ENCODE results near the gene TPGS2.

TPGS2 gene

GRCh38 chr18:36780748-36781147 lies 48.1 kb downstream of the TPGS2 start:
- no peak overlapping the region for H3K27ac ChIP-seq
- no peak overlapping the region for H3K4me3 ChIP-seq
- H3K9me3 ChIP-seq (ENCODE audit: low read depth, low read length): no peaks in the 10 kb centered on the region
- H3K9ac ChIP-seq (ENCODE audit: insufficient read length): no peak overlapping the region
- TF ChIP-seq POLR2AphosphoS5 (IDR thresholded peaks at IDR 0.05; ENCODE audit: borderline replicate concordance, low read depth, low read length) (no peak), FOXP2 (optimal IDR thresholded peaks at IDR 0.05; ENCODE audit: control extremely low read depth, extremely low read length, insufficient read depth) (no peak)
- DNase-seq (ENCODE audit: low read depth, low spot score): no peak
- no peaks in the 10 kb centered on the region for H3K36me3 ChIP-seq (ENCODE audit: insufficient read depth, low read length)

- Histone ChIP-seq H3K4me3 (no peak overlapping the region), H3K36me3 (ENCODE audit: insufficient read depth, low read length) (no peaks in the 10 kb centered on the region), H3K9me3 (ENCODE audit: low read depth, low read length) (no peaks in the 10 kb centered on the region), H3K9ac (ENCODE audit: insufficient read length) (no peak overlapping the region), H3K27ac (no peak overlapping the region)
- no peak for DNase-seq (ENCODE audit: low read depth, low spot score)
- no peak for TF ChIP-seq POLR2AphosphoS5 (IDR thresholded peaks at IDR 0.05; ENCODE audit: borderline replicate concordance, low read depth, low read length)
- no peak for TF ChIP-seq FOXP2 (optimal IDR thresholded peaks at IDR 0.05; ENCODE audit: control extremely low read depth, extremely low read length, insufficient read depth)
- no peak for TF ChIP-seq EZH2 (IDR thresholded peaks at IDR 0.05)
Observed at GRCh38 chr18:36777566-36777965, 51.2 kb downstream of the TPGS2 start.

GRCh38 chr18:36776650-36777049 lies 52.2 kb downstream of the TPGS2 start:
- Histone ChIP-seq H3K9ac (ENCODE audit: insufficient read length) (no peak overlapping the region), H3K4me3 (no peak overlapping the region), H3K36me3 (ENCODE audit: insufficient read depth, low read length) (no peaks in the 10 kb centered on the region), H3K9me3 (ENCODE audit: low read depth, low read length) (no peaks in the 10 kb centered on the region), H3K27ac (no peak overlapping the region)
- no peak for DNase-seq (ENCODE audit: low read depth, low spot score)
- TF ChIP-seq EZH2 (IDR thresholded peaks at IDR 0.05): no peak
- TF ChIP-seq FOXP2 (optimal IDR thresholded peaks at IDR 0.05; ENCODE audit: control extremely low read depth, extremely low read length, insufficient read depth): no peak
- TF ChIP-seq POLR2AphosphoS5 (IDR thresholded peaks at IDR 0.05; ENCODE audit: borderline replicate concordance, low read depth, low read length): no peak

- Histone ChIP-seq H3K4me3 (no peak overlapping the region), H3K9me3 (ENCODE audit: low read depth, low read length) (no peaks in the 10 kb centered on the region), H3K9ac (ENCODE audit: insufficient read length) (no peak overlapping the region), H3K27ac (no peak overlapping the region), H3K36me3 (ENCODE audit: insufficient read depth, low read length) (no peaks in the 10 kb centered on the region)
- no peak for DNase-seq (ENCODE audit: low read depth, low spot score)
- TF ChIP-seq FOXP2 (optimal IDR thresholded peaks at IDR 0.05; ENCODE audit: control extremely low read depth, extremely low read length, insufficient read depth) (no peak), EZH2 (IDR thresholded peaks at IDR 0.05) (no peak), POLR2AphosphoS5 (IDR thresholded peaks at IDR 0.05; ENCODE audit: borderline replicate concordance, low read depth, low read length) (no peak)
Observed at GRCh38 chr18:36775396-36775795, 53.4 kb downstream of the TPGS2 start.

- TF ChIP-seq EZH2 (IDR thresholded peaks at IDR 0.05) (no peak), POLR2AphosphoS5 (IDR thresholded peaks at IDR 0.05; ENCODE audit: borderline replicate concordance, low read depth, low read length) (no peak), FOXP2 (optimal IDR thresholded peaks at IDR 0.05; ENCODE audit: control extremely low read depth, extremely low read length, insufficient read depth) (no peak)
- H3K27ac ChIP-seq: no peak overlapping the region
- no peak overlapping the region for H3K9ac ChIP-seq (ENCODE audit: insufficient read length)
- H3K9me3 ChIP-seq (ENCODE audit: low read depth, low read length): no peaks in the 10 kb centered on the region
- DNase-seq (ENCODE audit: low read depth, low spot score): no peak
- H3K36me3 ChIP-seq (ENCODE audit: insufficient read depth, low read length): no peaks in the 10 kb centered on the region
- H3K4me3 ChIP-seq: no peak overlapping the region
Observed at GRCh38 chr18:36772241-36772723, 56.5 kb downstream of the TPGS2 start.

GRCh38 chr18:36771245-36771644 lies 57.6 kb downstream of the TPGS2 start:
- peak; percentile 26 for DNase-seq (ENCODE audit: low read depth, low spot score)
- Histone ChIP-seq H3K4me3 (no peak overlapping the region), H3K9ac (ENCODE audit: insufficient read length) (no peak overlapping the region), H3K27ac (no peak overlapping the region), H3K36me3 (ENCODE audit: insufficient read depth, low read length) (no peaks in the 10 kb centered on the region), H3K9me3 (ENCODE audit: low read depth, low read length) (no peaks in the 10 kb centered on the region)
- TF ChIP-seq EZH2 (IDR thresholded peaks at IDR 0.05) (no peak), POLR2AphosphoS5 (IDR thresholded peaks at IDR 0.05; ENCODE audit: borderline replicate concordance, low read depth, low read length) (no peak), FOXP2 (optimal IDR thresholded peaks at IDR 0.05; ENCODE audit: control extremely low read depth, extremely low read length, insufficient read depth) (no peak)

GRCh38 chr18:36770315-36770946 lies 58.4 kb downstream of the TPGS2 start:
- no peak for TF ChIP-seq FOXP2 (optimal IDR thresholded peaks at IDR 0.05; ENCODE audit: control extremely low read depth, extremely low read length, insufficient read depth)
- TF ChIP-seq POLR2AphosphoS5 (IDR thresholded peaks at IDR 0.05; ENCODE audit: borderline replicate concordance, low read depth, low read length): no peak
- TF ChIP-seq EZH2 (IDR thresholded peaks at IDR 0.05): no peak
- H3K27ac ChIP-seq: no peak overlapping the region
- DNase-seq (ENCODE audit: low read depth, low spot score): no peak
- no peaks in the 10 kb centered on the region for H3K9me3 ChIP-seq (ENCODE audit: low read depth, low read length)
- H3K4me3 ChIP-seq: no peak overlapping the region
- no peak overlapping the region for H3K9ac ChIP-seq (ENCODE audit: insufficient read length)
- H3K36me3 ChIP-seq (ENCODE audit: insufficient read depth, low read length): no peaks in the 10 kb centered on the region

- H3K9ac ChIP-seq (ENCODE audit: insufficient read length): no peak overlapping the region
- DNase-seq (ENCODE audit: low read depth, low spot score): no peak
- no peaks in the 10 kb centered on the region for H3K36me3 ChIP-seq (ENCODE audit: insufficient read depth, low read length)
- H3K9me3 ChIP-seq (ENCODE audit: low read depth, low read length): no peaks in the 10 kb centered on the region
- TF ChIP-seq EZH2 (IDR thresholded peaks at IDR 0.05) (no peak), POLR2AphosphoS5 (IDR thresholded peaks at IDR 0.05; ENCODE audit: borderline replicate concordance, low read depth, low read length) (no peak), FOXP2 (optimal IDR thresholded peaks at IDR 0.05; ENCODE audit: control extremely low read depth, extremely low read length, insufficient read depth) (no peak)
- no peak overlapping the region for H3K4me3 ChIP-seq
- H3K27ac ChIP-seq: no peak overlapping the region
Observed at GRCh38 chr18:36769611-36770314, 59.0 kb downstream of the TPGS2 start.

Data from SK-N-MC (cell line).